HEK293 (cell line): ENCODE data around the gene NIT1.

ENCODE experiments used
- GLIS1 ChIP-seq: fragments of 450-650 bp; formaldehyde crosslinking; IDR thresholded peaks from 2 replicates; pipeline ENCODE4 v1.5.1; 2016; ENCODE audit warnings: missing biosample characterization, missing genetic modification characterization
- KLF16 ChIP-seq: fragments of 450-650 bp; formaldehyde crosslinking; IDR thresholded peaks from 2 replicates; pipeline ENCODE4 v1.5.1; 2017; ENCODE audit warnings: missing biosample characterization, missing genetic modification characterization
- KLF9 ChIP-seq: fragments of 450-650 bp; formaldehyde crosslinking; IDR thresholded peaks from 2 replicates; pipeline ENCODE4 v1.5.1; 2016; ENCODE audit warnings: missing biosample characterization, missing genetic modification characterization, low read depth
- PRDM2 ChIP-seq: fragments of 450-650 bp; formaldehyde crosslinking; IDR thresholded peaks from 2 replicates; pipeline ENCODE4 v1.5.1; 2016; ENCODE audit warnings: missing biosample characterization, missing genetic modification characterization, borderline replicate concordance
- WT1 ChIP-seq: fragments of 450-650 bp; formaldehyde crosslinking; IDR thresholded peaks from 2 replicates; pipeline ENCODE4 v1.5.1; 2016; ENCODE audit warnings: missing biosample characterization, missing genetic modification characterization
- ZBTB17 ChIP-seq: fragments of 450-650 bp; formaldehyde crosslinking; IDR thresholded peaks from 2 replicates; pipeline ENCODE4 v1.5.1; 2016; ENCODE audit warnings: missing biosample characterization, missing genetic modification characterization
- ZBTB48 ChIP-seq: fragments of 450-650 bp; formaldehyde crosslinking; IDR thresholded peaks from 2 replicates; pipeline ENCODE4 v1.5.1; 2016; ENCODE audit warnings: missing biosample characterization, missing genetic modification characterization
- ZIC2 ChIP-seq: fragments of 450-650 bp; formaldehyde crosslinking; IDR thresholded peaks from 2 replicates; pipeline ENCODE4 v1.5.1; 2016; ENCODE audit warnings: missing biosample characterization, missing genetic modification characterization
- ZNF112 ChIP-seq: fragments of 450-650 bp; formaldehyde crosslinking; IDR thresholded peaks from 2 replicates; pipeline ENCODE4 v1.5.0; 2017; ENCODE audit warnings: missing biosample characterization, missing genetic modification characterization
- ZNF266 ChIP-seq: fragments of 450-650 bp; formaldehyde crosslinking; IDR thresholded peaks from 2 replicates; pipeline ENCODE4 v1.5.1; 2016; ENCODE audit warnings: missing biosample characterization, missing genetic modification characterization, low read depth
- ZNF274 ChIP-seq, 2 experiments: fragments of 200-500 bp in 1 of 2; fragments of 450-650 bp in 1 of 2; sonication (Bioruptor generic) in 1 of 2; formaldehyde crosslinking in 1 of 2; IDR thresholded peaks; 2 replicates each; pipeline versions ENCODE4 v1.5.1 to v1.6.1; 2014 to 2016; ENCODE audit warnings: borderline replicate concordance in 1 of 2, inconsistent platforms in 1 of 2, low read length in 1 of 2, missing biosample characterization in 1 of 2, missing genetic modification characterization in 1 of 2
- ZNF292 ChIP-seq: fragments of 450-650 bp; formaldehyde crosslinking; IDR thresholded peaks from 2 replicates; pipeline ENCODE4 v1.5.1; 2016; ENCODE audit warnings: low read depth, missing biosample characterization, missing genetic modification characterization, borderline replicate concordance
- ZNF311 ChIP-seq: fragments of 450-650 bp; formaldehyde crosslinking; IDR thresholded peaks from 2 replicates; pipeline ENCODE4 v1.5.1; 2017; ENCODE audit warnings: missing biosample characterization, missing genetic modification characterization, borderline replicate concordance
- ZNF394 ChIP-seq: fragments of 450-650 bp; formaldehyde crosslinking; IDR thresholded peaks from 2 replicates; pipeline ENCODE4 v1.5.1; 2016; ENCODE audit warnings: missing biosample characterization, missing genetic modification characterization, mild to moderate bottlenecking, moderate library complexity, borderline replicate concordance
- ZNF404 ChIP-seq: fragments of 450-650 bp; formaldehyde crosslinking; IDR thresholded peaks from 2 replicates; pipeline ENCODE4 v1.5.1; 2017; ENCODE audit warnings: missing biosample characterization, missing genetic modification characterization
- ZNF416 ChIP-seq: fragments of 450-650 bp; formaldehyde crosslinking; IDR thresholded peaks from 2 replicates; pipeline ENCODE4 v1.5.1; 2016; ENCODE audit warnings: missing biosample characterization, missing genetic modification characterization
- ZNF530 ChIP-seq: fragments of 450-650 bp; formaldehyde crosslinking; IDR thresholded peaks from 2 replicates; pipeline ENCODE4 v1.5.1; 2016; ENCODE audit warnings: low read depth, missing biosample characterization, missing genetic modification characterization
- ZNF561 ChIP-seq: fragments of 450-650 bp; IDR thresholded peaks from 2 replicates; pipeline ENCODE4 v1.5.1; 2018; ENCODE audit warnings: missing biosample characterization, missing genetic modification characterization, borderline replicate concordance
- ZNF660 ChIP-seq: fragments of 450-650 bp; IDR thresholded peaks from 2 replicates; pipeline ENCODE4 v1.5.1; 2018; ENCODE audit warnings: missing biosample characterization, mild to moderate bottlenecking, missing genetic modification characterization
- ZNF792 ChIP-seq: fragments of 450-650 bp; formaldehyde crosslinking; IDR thresholded peaks from 2 replicates; pipeline ENCODE4 v1.5.1; 2016; ENCODE audit warnings: missing biosample characterization, missing genetic modification characterization
- ZSCAN30 ChIP-seq: fragments of 450-650 bp; IDR thresholded peaks from 2 replicates; pipeline ENCODE4 v1.5.1; 2018; ENCODE audit warnings: missing biosample characterization, mild to moderate bottlenecking, missing genetic modification characterization, moderate library complexity
- TF ChIP-seq, protein P1 (sequence below): fragments of 450-650 bp; formaldehyde crosslinking; IDR thresholded peaks from 2 replicates; pipeline ENCODE4 v1.5.1; 2016; ENCODE audit warnings: missing biosample characterization, missing genetic modification characterization
- TF ChIP-seq, protein P2 (sequence below): IDR thresholded peaks from 2 replicates; pipeline ENCODE4 v1.6.1; 2011; ENCODE audit warnings: mild to moderate bottlenecking, low read depth, low read length, borderline replicate concordance
- TF ChIP-seq, protein P3 (sequence below): fragments of 450-650 bp; IDR thresholded peaks from 2 replicates; pipeline ENCODE4 v1.5.1; 2018; ENCODE audit warnings: missing biosample characterization, mild to moderate bottlenecking, missing genetic modification characterization
- TF ChIP-seq, protein P4 (sequence below): fragments of 450-650 bp; formaldehyde crosslinking; IDR thresholded peaks from 2 replicates; pipeline ENCODE4 v1.5.1; 2016; ENCODE audit warnings: missing biosample characterization, missing genetic modification characterization

NIT1 gene

DNA sequence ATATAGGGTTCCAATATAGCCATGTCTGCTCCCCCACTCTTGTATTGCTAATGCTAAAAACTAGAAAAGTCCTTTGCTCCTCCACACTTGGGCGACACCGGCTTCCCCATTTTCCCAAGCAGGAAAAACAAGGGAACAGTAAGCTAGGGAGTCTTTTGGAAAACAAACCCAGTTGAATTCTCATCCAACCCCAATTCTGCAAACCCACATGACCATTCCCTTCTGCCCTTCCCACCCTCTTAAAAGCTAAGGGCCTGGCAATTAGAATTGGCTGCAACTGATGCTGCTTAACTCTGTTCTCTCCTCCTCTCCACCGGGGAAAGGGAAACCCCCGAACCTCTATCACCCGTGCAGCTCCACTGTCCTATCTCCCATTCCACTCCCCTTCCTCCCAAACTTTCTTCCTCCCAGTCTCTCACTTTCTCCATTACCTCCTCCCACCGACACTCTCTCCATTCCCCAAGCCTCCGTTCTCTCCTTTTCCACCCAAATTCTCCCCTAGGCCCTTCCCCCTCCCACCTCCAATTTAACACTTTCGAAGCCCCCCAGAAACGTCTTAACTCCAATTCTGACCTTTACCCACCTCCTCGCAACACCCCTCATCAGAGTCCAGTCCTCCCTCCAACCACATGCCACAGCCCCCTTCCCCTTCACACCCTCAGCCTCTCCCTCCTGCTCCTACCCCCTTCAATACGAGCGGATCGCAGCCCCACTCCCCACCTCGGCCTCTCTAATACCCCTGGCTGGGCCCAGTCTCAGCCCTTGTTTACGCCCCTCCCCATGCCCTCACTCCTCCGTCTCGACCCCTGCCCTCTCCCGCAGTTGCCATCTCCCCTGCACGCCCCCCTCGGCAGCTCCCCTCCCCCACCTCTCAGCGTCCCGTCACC, 13.9 kb downstream of the NIT1 start (continued):
- TF ChIP-seq PRDM2 (tag by site-specific recombination) (peak; percentile 54; the same call in 1 of the 2 replicates), KLF9 (tag by site-specific recombination) (peak; percentile 93), ZNF266 (tag by site-specific recombination) (0 out of 2 replicates have a peak, but pooled peaks have one; percentile 43), ZNF112 (tag by site-specific recombination) (no peak), ZNF792 (tag by site-specific recombination) (no peak; the same call in 1 of the 2 replicates), ZNF394 (tag by site-specific recombination) (peak; percentile 18; the same call in 1 of the 2 replicates), WT1 (tag by site-specific recombination) (peak; percentile 74), ZNF311 (tag by site-specific recombination) (no peak), ZNF416 (peak; percentile 30; the same call in 1 of the 2 replicates), ZNF274 (IDR thresholded peaks at IDR 0.05; ENCODE audit: low read length) (no peak), ZNF274 (tag by site-specific recombination; IDR thresholded peaks at IDR 0.05; ENCODE audit: borderline replicate concordance) (no peak), ZNF561 (tag by site-specific recombination) (no peak), ZNF404 (tag by site-specific recombination) (no peak), ZSCAN30 (tag by site-specific recombination) (no peak), KLF16 (tag by site-specific recombination) (peak; percentile 88), ZBTB48 (tag by site-specific recombination) (peak; percentile 86), GLIS1 (peak; percentile 5; the same call in 1 of the 2 replicates), ZBTB17 (tag by site-specific recombination) (no peak), ZNF530 (0 out of 2 replicates have a peak, but pooled peaks have one; percentile 28), ZNF660 (tag by site-specific recombination) (no peak), ZIC2 (peak; percentile 54; the same call in 1 of the 2 replicates), ZNF292 (tag by site-specific recombination) (0 out of 2 replicates have a peak, but pooled peaks have one; percentile 1)
- TF ChIP-seq, protein P1, sequence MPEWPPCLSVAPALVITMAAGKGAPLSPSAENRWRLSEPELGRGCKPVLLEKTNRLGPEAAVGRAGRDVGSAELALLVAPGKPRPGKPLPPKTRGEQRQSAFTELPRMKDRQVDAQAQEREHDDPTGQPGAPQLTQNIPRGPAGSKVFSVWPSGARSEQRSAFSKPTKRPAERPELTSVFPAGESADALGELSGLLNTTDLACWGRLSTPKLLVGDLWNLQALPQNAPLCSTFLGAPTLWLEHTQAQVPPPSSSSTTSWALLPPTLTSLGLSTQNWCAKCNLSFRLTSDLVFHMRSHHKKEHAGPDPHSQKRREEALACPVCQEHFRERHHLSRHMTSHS (tag by site-specific recombination), result no peak
- TF ChIP-seq, protein P2, sequence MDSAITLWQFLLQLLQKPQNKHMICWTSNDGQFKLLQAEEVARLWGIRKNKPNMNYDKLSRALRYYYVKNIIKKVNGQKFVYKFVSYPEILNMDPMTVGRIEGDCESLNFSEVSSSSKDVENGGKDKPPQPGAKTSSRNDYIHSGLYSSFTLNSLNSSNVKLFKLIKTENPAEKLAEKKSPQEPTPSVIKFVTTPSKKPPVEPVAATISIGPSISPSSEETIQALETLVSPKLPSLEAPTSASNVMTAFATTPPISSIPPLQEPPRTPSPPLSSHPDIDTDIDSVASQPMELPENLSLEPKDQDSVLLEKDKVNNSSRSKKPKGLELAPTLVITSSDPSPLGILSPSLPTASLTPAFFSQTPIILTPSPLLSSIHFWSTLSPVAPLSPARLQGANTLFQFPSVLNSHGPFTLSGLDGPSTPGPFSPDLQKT, result no peak
- TF ChIP-seq, protein P3, sequence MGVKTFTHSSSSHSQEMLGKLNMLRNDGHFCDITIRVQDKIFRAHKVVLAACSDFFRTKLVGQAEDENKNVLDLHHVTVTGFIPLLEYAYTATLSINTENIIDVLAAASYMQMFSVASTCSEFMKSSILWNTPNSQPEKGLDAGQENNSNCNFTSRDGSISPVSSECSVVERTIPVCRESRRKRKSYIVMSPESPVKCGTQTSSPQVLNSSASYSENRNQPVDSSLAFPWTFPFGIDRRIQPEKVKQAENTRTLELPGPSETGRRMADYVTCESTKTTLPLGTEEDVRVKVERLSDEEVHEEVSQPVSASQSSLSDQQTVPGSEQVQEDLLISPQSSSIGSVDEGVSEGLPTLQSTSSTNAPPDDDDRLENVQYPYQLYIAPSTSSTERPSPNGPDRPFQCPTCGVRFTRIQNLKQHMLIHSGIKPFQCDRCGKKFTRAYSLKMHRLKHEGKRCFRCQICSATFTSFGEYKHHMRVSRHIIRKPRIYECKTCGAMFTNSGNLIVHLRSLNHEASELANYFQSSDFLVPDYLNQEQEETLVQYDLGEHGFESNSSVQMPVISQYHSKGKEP (tag by site-specific recombination), result no peak
- TF ChIP-seq, protein P4, sequence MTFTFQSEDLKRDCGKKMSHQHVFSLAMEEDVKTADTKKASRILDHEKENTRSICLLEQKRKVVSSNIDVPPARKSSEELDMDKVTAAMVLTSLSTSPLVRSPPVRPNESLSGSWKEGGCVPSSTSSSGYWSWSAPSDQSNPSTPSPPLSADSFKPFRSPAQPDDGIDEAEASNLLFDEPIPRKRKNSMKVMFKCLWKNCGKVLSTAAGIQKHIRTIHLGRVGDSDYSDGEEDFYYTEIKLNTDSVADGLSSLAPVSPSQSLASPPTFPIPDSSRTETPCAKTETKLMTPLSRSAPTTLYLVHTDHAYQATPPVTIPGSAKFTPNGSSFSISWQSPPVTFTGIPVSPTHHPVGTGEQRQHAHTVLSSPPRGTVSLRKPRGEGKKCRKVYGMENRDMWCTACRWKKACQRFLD (tag by site-specific recombination), result no peak
